Measurements from ENCODE around the gene TTC19.
"Not testable (repeated sequence)": the region's sequence is repeated elsewhere in the genome, so short reads cannot be mapped to it uniquely, and the experiment has no call there.

Gene TTC19

GRCh38 chr17:15973016-15973415 lies 26.6 kb upstream of the TTC19 start:
- no peak for DNase-seq (ENCODE audit: low spot score)

GRCh38 chr17:15973834-15974233 lies 25.8 kb upstream of the TTC19 start:
- no peak for DNase-seq (ENCODE audit: low spot score)

GRCh38 chr17:15977894-15978293 lies 21.7 kb upstream of the TTC19 start:
- no peak for DNase-seq (ENCODE audit: low spot score)

DNA sequence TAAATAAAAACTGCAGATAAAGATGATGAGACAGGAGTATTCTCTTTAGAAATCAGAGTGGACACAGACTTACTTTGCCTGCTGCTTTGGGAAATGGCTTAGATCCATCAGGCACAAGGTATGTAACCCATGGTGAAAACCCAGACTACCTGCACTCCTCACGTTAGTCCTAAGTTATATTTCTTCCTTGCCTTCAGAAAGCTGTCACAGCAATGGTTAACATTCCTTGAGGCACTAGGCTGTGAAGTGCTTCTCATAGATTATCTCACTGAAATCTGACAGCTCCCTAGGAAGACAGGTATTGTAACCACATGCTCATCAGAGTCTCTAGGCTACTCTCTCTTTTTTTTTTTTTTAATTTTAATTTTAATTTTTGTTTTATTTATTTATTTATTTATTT lies 21.0 kb upstream of the TTC19 start:
- DNase-seq (ENCODE audit: low spot score), result no peak

- not testable (repeated sequence) for DNase-seq (ENCODE audit: low spot score)
Measured at GRCh38 chr17:15979013-15979412, 20.6 kb upstream of the TTC19 start.

GRCh38 chr17:15981208-15981607 lies 18.4 kb upstream of the TTC19 start:
- DNase-seq (ENCODE audit: low spot score), result no peak

- DNase-seq (ENCODE audit: low spot score), result peak; percentile 49
Measured at GRCh38 chr17:15981646-15982580, 17.7 kb upstream of the TTC19 start.

DNA sequence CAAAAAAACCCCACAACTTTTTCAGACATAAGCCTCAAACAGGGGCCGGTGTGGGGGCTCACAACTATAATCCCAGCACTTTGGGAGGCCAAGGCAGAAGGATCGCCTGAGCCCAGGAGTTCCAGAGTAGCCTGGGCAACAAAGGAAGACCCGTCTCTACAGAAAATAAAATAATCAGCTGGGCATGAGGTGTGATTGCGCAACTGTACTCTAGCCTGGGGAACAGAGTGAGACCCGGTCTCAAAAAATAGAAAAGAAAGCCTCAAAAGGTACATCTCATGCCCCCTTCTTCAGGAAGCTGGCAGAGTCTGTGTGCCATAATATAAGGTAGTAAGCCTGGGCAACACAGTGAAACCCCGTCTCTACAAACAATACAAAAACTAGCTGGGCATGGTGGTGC lies 3.3 kb upstream of the TTC19 start:
- DNase-seq (ENCODE audit: low spot score), result no peak

DNA sequence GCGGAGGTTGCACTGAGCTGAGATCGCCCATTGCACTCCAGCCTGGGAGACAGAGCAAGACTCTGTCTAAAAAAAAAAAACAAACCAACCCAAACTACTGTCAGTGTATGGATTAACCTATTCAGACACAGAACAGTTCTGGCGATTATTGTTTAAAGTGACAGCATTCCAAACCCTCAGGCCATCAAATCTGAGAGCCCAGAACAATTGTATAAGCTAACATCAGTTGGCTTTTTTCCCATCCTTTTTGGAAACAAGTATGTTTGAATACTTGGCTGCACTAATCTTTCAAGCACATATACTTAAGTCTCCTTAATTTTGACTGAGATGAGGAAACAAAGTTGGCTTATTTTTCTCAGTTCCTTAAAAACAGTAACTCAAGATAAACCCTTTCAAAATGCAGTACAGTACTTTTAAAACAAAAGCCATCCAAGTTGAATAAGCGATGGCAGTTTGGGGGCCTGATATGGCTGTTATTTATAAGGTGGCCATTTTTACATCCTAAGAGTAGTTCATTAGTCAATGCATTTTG lies 1.5 kb upstream of the TTC19 start:
- no peak for DNase-seq (ENCODE audit: low spot score)

DNA sequence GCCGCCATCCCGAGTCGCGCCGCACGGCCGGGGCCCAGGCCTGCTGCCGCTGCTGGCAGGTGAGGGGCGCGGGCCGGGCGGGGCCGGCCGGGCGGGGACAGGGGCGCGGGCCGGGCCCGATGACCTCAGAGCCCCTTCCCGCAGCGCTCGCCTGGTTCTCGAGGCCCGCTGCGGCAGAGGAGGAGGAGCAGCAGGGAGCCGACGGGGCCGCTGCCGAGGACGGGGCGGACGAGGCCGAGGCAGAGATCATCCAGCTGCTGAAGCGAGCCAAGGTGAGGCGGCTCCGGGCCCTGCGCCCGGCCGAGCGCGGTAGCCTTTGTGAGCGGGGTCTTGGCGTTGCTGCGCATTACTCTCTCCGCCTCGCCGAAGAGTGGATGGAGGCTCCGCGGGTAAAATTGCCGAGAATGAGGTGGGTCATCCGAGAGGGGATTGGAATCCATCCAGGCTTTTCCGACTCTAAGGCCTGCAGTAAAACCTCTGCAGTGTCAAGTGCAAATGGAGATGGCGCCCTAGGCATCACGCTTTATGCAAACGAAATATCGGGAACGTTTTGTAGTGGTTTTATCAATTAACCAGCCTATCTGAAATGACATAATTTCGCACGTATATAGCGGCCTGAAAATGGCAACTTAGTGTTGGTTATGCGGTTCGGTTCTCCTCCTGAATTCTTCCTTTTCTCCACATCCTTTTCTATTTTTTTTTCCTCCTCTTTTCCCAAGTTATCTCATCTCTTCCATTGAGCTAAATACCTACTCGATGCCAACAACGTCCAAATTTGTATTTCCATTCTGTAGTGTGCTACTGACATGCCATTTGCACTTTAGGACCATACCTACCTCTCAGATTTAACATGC lies 577 bp downstream of the TTC19 start:
- DNase-seq (ENCODE audit: low spot score), result peak; percentile 57

DNA sequence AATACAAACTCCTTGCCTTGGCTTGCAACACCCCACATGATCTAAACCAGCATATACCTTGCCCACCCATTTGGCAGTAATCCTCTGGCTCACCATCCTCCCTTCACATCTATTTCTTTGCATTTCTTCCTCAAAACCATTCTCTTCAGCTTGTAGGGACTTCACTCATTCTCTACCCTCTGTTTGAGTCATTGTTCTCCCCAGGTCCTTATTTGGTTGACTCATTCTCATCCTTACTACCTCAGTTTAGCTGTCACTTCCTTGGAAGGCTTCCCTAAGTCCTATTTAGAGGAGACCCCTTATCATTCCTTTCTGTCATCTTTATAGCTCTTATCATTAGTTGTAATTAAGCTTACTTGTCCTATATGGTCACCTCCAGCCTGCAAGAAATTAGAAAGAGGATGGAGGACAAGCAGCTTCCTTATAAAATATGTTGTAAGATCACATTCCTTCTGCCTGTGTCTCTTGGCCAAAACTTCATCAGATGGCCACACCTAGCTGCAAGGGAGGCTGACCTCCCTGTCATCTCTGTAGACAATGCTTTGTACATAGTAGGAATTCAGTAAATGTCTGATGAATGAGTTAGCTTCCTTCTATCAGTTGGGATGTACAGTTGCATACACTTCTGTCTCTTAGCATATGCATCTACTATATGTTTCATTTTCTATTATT lies 1.7 kb downstream of the TTC19 start:
- DNase-seq (ENCODE audit: low spot score), result no peak

- DNase-seq (ENCODE audit: low spot score), result no peak
Measured at GRCh38 chr17:16002708-16003260, 3.2 kb downstream of the TTC19 start.

- DNase-seq (ENCODE audit: low spot score), result no peak
Measured at GRCh38 chr17:16003841-16004240, 4.2 kb downstream of the TTC19 start.

GRCh38 chr17:16005636-16006035 lies 6.0 kb downstream of the TTC19 start:
- DNase-seq (ENCODE audit: low spot score), result no peak

- no peak for DNase-seq (ENCODE audit: low spot score)
Measured at GRCh38 chr17:16007439-16007838, 7.8 kb downstream of the TTC19 start.

GRCh38 chr17:16013943-16014407 lies 14.4 kb downstream of the TTC19 start:
- DNase-seq (ENCODE audit: low spot score), result peak; percentile 49

DNA sequence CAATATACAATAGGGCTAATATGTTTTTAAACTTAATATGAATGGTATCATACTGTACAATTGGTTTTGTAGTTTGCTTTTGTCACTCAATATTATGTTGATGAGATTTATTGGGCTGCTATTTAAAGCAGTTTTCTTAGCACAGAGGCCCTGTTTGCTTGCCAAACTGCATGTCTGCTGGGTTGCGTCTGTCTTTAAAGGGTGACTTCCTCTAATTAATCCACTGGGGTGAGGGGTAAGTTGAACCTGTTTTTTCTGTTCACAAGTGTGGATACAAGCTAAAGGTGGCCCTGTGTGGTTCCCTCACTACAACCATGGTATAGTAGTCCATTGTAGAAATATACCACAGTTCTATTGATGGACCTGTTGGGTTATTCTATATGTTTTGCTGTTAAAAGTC lies 19.7 kb downstream of the TTC19 start:
- no peak for DNase-seq (ENCODE audit: low spot score)

GRCh38 chr17:16023881-16024280 lies 24.3 kb downstream of the TTC19 start:
- no peak for DNase-seq (ENCODE audit: low spot score)

GRCh38 chr17:16025202-16025601 lies 25.6 kb downstream of the TTC19 start:
- DNase-seq (ENCODE audit: low spot score), result no peak

- DNase-seq (ENCODE audit: low spot score), result no peak
Measured at GRCh38 chr17:16026895-16027294, 27.3 kb downstream of the TTC19 start.

DNA sequence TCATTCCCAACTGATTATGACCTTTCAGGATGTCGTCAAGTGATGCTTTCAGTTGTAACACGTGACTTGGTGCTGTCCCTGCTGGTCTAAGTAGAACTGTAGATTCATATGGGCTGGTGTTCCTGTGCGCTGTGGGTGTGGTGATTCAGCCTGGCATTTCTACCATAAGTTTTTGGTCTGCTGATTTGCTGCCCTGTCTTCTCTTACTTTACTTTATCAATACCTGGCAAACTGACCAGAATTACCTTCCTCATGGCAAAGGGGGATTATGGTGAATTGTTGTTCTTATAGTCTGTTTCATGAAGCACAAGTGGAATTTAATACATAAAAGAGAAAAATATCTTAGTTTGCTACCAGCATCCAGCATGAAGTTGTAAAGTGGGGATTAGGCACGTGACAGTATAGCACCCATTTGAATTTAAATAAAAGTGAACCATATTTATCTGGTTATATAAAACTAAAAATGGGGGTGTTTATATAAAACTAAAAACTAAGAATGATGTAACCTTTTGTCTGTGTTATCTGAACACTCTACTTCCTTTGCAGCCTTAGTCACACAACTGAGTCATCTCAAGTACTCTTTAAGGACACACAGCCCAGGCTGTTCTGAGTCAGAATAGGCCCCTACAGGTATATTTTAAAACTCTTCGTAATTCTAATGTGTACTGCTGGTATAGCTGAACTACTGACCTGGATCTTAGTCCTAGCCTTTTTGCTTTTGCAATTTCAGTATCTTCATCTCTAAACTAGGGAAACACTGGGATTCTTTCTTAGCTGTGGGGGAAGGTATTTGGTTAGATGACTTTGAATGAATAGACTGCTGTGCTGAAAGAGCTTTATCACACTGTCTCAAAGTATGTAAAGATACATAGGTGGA lies 28.3 kb downstream of the TTC19 start:
- DNase-seq (ENCODE audit: low spot score), result peak; percentile 73

All from AG08396 (cell line).